ENCODE measurements around the gene TICRR.

TICRR gene

DNA sequence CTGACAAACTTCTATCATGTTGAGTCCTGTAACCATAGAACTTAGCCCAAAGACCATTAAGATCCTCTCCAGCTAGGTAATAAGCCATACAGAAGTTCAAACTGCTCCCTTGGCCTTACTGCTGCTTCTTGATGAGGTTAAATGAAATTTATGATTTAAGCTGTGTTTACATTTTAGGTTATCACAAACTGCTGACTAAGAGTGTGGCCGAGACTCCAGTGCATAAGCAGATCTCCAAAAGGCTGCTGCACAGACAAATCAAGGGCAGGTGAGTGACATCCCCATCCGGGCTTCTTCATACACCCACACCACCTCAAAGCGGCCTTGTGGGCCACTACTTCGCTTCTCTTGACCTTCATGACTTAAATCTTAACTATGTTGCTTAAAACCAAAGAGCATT is 41.0 kb downstream of the TICRR start:
- Histone ChIP-seq H2AK5ac (ENCODE audit: low read length, severe bottlenecking) (no peak overlapping the region), H4K91ac (ENCODE audit: low read length) (no peak overlapping the region), H3K9me3 (ENCODE audit: control insufficient read depth, low read length) (peaks cover 24% of the 10 kb centered on the region), H2BK12ac (ENCODE audit: low read length in 2 of 2) (no peak overlapping the region), H2BK5ac (ENCODE audit: low read depth, low read length, poor library complexity, severe bottlenecking) (no peak overlapping the region), H2AFZ (ENCODE audit: low read depth, low read length) (no peak overlapping the region), H3K23ac (ENCODE audit: low read length in 2 of 2) (no peak overlapping the region), H2BK15ac (ENCODE audit: low read depth, poor library complexity, severe bottlenecking) (no peak overlapping the region), H3K27me3 (ENCODE audit: control insufficient read depth in 1 of 2, insufficient read depth in 1 of 2, low read length in 2 of 2) (no peaks in the 10 kb centered on the region), H3K4ac (ENCODE audit: low read depth in 1 of 2, low read length in 2 of 2) (no peak overlapping the region), H3K36me3 (ENCODE audit: control insufficient read depth in 1 of 2, insufficient read depth in 2 of 2, low read depth in 1 of 2, low read length in 2 of 2) (peaks cover 7 to 49% of the 10 kb centered on the region in 2 experiments), H3K9ac (ENCODE audit: low read length) (no peak overlapping the region), H2BK120ac (ENCODE audit: low read depth, low read length) (no peak overlapping the region), H3K4me2 (ENCODE audit: low read length, poor library complexity, severe bottlenecking) (no peak overlapping the region), H3K79me1 (replicated peaks; ENCODE audit: low read length, poor library complexity, severe bottlenecking) (peaks cover 7% of the 10 kb centered on the region), H3K14ac (ENCODE audit: low read length in 2 of 2) (no peak overlapping the region), H3K27ac (ENCODE audit: low read length, poor library complexity, severe bottlenecking) (no peak overlapping the region), H3K4me1 (ENCODE audit: control insufficient read depth, insufficient read depth, low read depth, low read length) (no peaks in the 10 kb centered on the region), H3K4me3 (ENCODE audit: insufficient read depth in 1 of 2, low read depth in 1 of 2, low read length in 2 of 2) (no peak overlapping the region), H3K18ac (ENCODE audit: low read depth in 1 of 2, low read length in 2 of 2) (no peak overlapping the region), H4K8ac (ENCODE audit: low read length) (no peak overlapping the region)
- DNase-seq, result no peak
- WGBS, result 98% methylated on average over 4 of the region's 4 CpGs

DNA sequence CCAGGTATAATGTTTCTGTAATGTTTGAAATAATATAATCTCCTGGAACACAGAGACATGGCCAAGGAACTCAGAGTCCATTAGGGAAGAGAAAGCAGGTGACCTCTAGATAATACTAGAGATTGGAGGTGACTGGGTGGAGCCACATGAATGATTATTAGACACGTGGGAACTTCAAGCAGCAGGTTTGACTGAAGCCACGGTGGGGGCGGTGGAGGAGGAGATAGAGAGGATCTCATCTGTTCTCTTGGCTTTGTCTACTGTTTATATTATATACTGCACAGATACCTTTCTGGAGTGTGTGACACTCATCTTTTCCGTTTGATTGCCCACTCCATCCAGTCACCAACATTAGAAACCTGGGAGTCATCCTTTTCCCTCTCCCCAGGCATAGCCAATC is 46.3 kb downstream of the TICRR start:
- Histone ChIP-seq H3K4me2 (ENCODE audit: low read length, poor library complexity, severe bottlenecking) (no peak overlapping the region), H4K8ac (ENCODE audit: low read length) (no peak overlapping the region), H3K23ac (ENCODE audit: low read length in 2 of 2) (no peak overlapping the region), H3K4me3 (ENCODE audit: insufficient read depth in 1 of 2, low read depth in 1 of 2, low read length in 2 of 2) (no peak overlapping the region), H3K9me3 (ENCODE audit: control insufficient read depth, low read length) (no peaks in the 10 kb centered on the region), H2BK15ac (ENCODE audit: low read depth, poor library complexity, severe bottlenecking) (no peak overlapping the region), H2AK5ac (ENCODE audit: low read length, severe bottlenecking) (no peak overlapping the region), H3K9ac (ENCODE audit: low read length) (no peak overlapping the region), H2AFZ (ENCODE audit: low read depth, low read length) (no peak overlapping the region), H3K4ac (ENCODE audit: low read depth in 1 of 2, low read length in 2 of 2) (no peak overlapping the region), H3K14ac (ENCODE audit: low read length in 2 of 2) (no peak overlapping the region), H4K91ac (ENCODE audit: low read length) (no peak overlapping the region), H3K4me1 (ENCODE audit: control insufficient read depth, insufficient read depth, low read depth, low read length) (no peaks in the 10 kb centered on the region), H2BK12ac (ENCODE audit: low read length in 2 of 2) (no peak overlapping the region), H3K18ac (ENCODE audit: low read depth in 1 of 2, low read length in 2 of 2) (no peak overlapping the region), H2BK5ac (ENCODE audit: low read depth, low read length, poor library complexity, severe bottlenecking) (no peak overlapping the region), H3K79me1 (replicated peaks; ENCODE audit: low read length, poor library complexity, severe bottlenecking) (peaks cover 14% of the 10 kb centered on the region), H3K36me3 (ENCODE audit: control insufficient read depth in 1 of 2, insufficient read depth in 2 of 2, low read depth in 1 of 2, low read length in 2 of 2) (peaks cover 32 to 69% of the 10 kb centered on the region in 2 experiments), H3K27ac (ENCODE audit: low read length, poor library complexity, severe bottlenecking) (no peak overlapping the region), H3K27me3 (ENCODE audit: control insufficient read depth in 1 of 2, insufficient read depth in 1 of 2, low read length in 2 of 2) (no peaks in the 10 kb centered on the region), H2BK120ac (ENCODE audit: low read depth, low read length) (no peak overlapping the region)
- peak; percentile 2 for DNase-seq
- 90% methylated on average over 2 of the region's 4 CpGs for WGBS

DNA sequence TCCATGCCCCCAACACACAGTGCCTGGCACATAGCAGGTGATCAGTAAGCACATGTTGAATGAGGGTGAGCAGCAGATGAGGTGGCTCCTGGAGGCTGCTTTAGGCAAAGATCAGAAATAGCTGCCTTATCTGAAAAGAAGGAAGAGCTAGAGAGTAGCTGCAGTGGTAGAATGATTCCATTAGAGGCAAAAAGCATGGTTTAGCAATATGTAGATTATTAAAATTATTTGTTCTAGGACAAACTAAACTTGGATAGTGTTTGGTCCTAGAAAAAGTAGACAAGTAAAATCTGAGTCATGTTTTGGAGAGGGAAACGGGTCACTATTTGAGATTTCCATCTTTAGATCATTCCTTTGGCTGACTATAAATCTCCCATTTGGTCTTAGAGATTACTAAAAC is 47.9 kb downstream of the TICRR start:
- no peak overlapping the region for H2BK5ac ChIP-seq (ENCODE audit: low read depth, low read length, poor library complexity, severe bottlenecking)
- H3K9me3 ChIP-seq (ENCODE audit: control insufficient read depth, low read length), result no peaks in the 10 kb centered on the region
- H4K91ac ChIP-seq (ENCODE audit: low read length), result no peak overlapping the region
- DNase-seq, result no peak
- H3K4me2 ChIP-seq (ENCODE audit: low read length, poor library complexity, severe bottlenecking), result no peak overlapping the region
- no peak overlapping the region for H3K9ac ChIP-seq (ENCODE audit: low read length)
- H3K4ac ChIP-seq (ENCODE audit: low read depth in 1 of 2, low read length in 2 of 2), result no peak overlapping the region
- H2BK15ac ChIP-seq (ENCODE audit: low read depth, poor library complexity, severe bottlenecking), result no peak overlapping the region
- no peak overlapping the region for H3K18ac ChIP-seq (ENCODE audit: low read depth in 1 of 2, low read length in 2 of 2)
- H3K23ac ChIP-seq (ENCODE audit: low read length in 2 of 2), result no peak overlapping the region
- H3K4me3 ChIP-seq (ENCODE audit: insufficient read depth in 1 of 2, low read depth in 1 of 2, low read length in 2 of 2), result no peak overlapping the region
- H2BK120ac ChIP-seq (ENCODE audit: low read depth, low read length), result no peak overlapping the region
- no peak overlapping the region for H2BK12ac ChIP-seq (ENCODE audit: low read length in 2 of 2)
- H3K27ac ChIP-seq (ENCODE audit: low read length, poor library complexity, severe bottlenecking), result no peak overlapping the region
- H2AK5ac ChIP-seq (ENCODE audit: low read length, severe bottlenecking), result no peak overlapping the region
- H3K36me3 ChIP-seq (ENCODE audit: control insufficient read depth in 1 of 2, insufficient read depth in 2 of 2, low read depth in 1 of 2, low read length in 2 of 2), result peaks cover 46 to 77% of the 10 kb centered on the region in 2 experiments
- no peak overlapping the region for H4K8ac ChIP-seq (ENCODE audit: low read length)
- peaks cover 14% of the 10 kb centered on the region for H3K79me1 ChIP-seq (replicated peaks; ENCODE audit: low read length, poor library complexity, severe bottlenecking)
- no CpG with 5 or more reads among the region's 1 CpG for WGBS
- no peak overlapping the region for H2AFZ ChIP-seq (ENCODE audit: low read depth, low read length)
- no peak overlapping the region for H3K14ac ChIP-seq (ENCODE audit: low read length in 2 of 2)
- H3K27me3 ChIP-seq (ENCODE audit: control insufficient read depth in 1 of 2, insufficient read depth in 1 of 2, low read length in 2 of 2), result no peaks in the 10 kb centered on the region
- no peaks in the 10 kb centered on the region for H3K4me1 ChIP-seq (ENCODE audit: control insufficient read depth, insufficient read depth, low read depth, low read length)

DNA sequence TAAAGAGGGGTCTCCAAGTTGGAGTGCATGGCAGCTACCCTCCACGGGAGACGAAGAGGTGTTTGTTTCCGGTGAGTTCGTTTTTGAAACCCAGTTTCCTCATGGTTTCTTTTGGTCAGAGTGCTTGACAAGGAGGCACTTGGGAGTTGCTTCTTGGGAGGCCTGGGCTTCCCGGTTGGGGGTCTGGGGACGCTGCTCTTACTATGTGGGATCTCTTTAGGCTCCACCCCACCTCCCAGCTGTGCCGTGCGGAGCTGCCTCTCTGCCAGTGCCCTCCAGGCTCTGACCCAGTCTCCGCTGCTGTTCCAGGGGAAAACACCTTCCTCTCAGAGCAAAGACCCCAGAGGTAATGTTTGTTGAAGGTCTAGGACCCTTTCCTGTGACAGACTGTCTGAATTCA is 50.4 kb downstream of the TICRR start:
- 98% methylated on average over 8 of the region's 9 CpGs for WGBS
- H3K9ac ChIP-seq (ENCODE audit: low read length), result no peak overlapping the region
- no peak overlapping the region for H3K4me2 ChIP-seq (ENCODE audit: low read length, poor library complexity, severe bottlenecking)
- no peaks in the 10 kb centered on the region for H3K27me3 ChIP-seq (ENCODE audit: control insufficient read depth in 1 of 2, insufficient read depth in 1 of 2, low read length in 2 of 2)
- no peak overlapping the region for H3K4me3 ChIP-seq (ENCODE audit: insufficient read depth in 1 of 2, low read depth in 1 of 2, low read length in 2 of 2)
- no peak overlapping the region for H2BK5ac ChIP-seq (ENCODE audit: low read depth, low read length, poor library complexity, severe bottlenecking)
- no peak overlapping the region for H2BK120ac ChIP-seq (ENCODE audit: low read depth, low read length)
- H3K27ac ChIP-seq (ENCODE audit: low read length, poor library complexity, severe bottlenecking), result no peak overlapping the region
- no peak overlapping the region for H3K23ac ChIP-seq (ENCODE audit: low read length in 2 of 2)
- DNase-seq, result no peak
- H4K8ac ChIP-seq (ENCODE audit: low read length), result no peak overlapping the region
- H3K4me1 ChIP-seq (ENCODE audit: control insufficient read depth, insufficient read depth, low read depth, low read length), result no peaks in the 10 kb centered on the region
- no peak overlapping the region for H2BK15ac ChIP-seq (ENCODE audit: low read depth, poor library complexity, severe bottlenecking)
- H2AK5ac ChIP-seq (ENCODE audit: low read length, severe bottlenecking), result no peak overlapping the region
- peaks cover 67 to 86% of the 10 kb centered on the region in 2 experiments for H3K36me3 ChIP-seq (ENCODE audit: control insufficient read depth in 1 of 2, insufficient read depth in 2 of 2, low read depth in 1 of 2, low read length in 2 of 2)
- peaks cover 14% of the 10 kb centered on the region for H3K79me1 ChIP-seq (replicated peaks; ENCODE audit: low read length, poor library complexity, severe bottlenecking)
- no peak overlapping the region for H3K14ac ChIP-seq (ENCODE audit: low read length in 2 of 2)
- H3K9me3 ChIP-seq (ENCODE audit: control insufficient read depth, low read length), result no peaks in the 10 kb centered on the region
- H2AFZ ChIP-seq (ENCODE audit: low read depth, low read length), result no peak overlapping the region
- no peak overlapping the region for H2BK12ac ChIP-seq (ENCODE audit: low read length in 2 of 2)
- no peak overlapping the region for H3K4ac ChIP-seq (ENCODE audit: low read depth in 1 of 2, low read length in 2 of 2)
- H4K91ac ChIP-seq (ENCODE audit: low read length), result no peak overlapping the region
- H3K18ac ChIP-seq (ENCODE audit: low read depth in 1 of 2, low read length in 2 of 2), result no peak overlapping the region

All from mesenchymal stem cell (in vitro differentiated cells and primary cell).